H9 (cell line): ENCODE data around the gene ARCN1. TPM values are rescaled to one million over a fixed set of nuclear protein-coding genes. Genes with fewer than 3 reads are reported as not detected.

Source experiments
- DNase-seq: peaks from one replicate; pipeline ENCODE4 v3.0.0-alpha.2; 2017
- H2AFZ ChIP-seq: one replicate; pipeline ENCODE4 v1.6.1; 2013; ENCODE audit warnings: mild to moderate bottlenecking, low read length, control low read depth, moderate library complexity
- H2AK5ac ChIP-seq: 2 replicates; pipeline ENCODE4 v1.6.1; 2013; ENCODE audit warnings: low read length, control low read depth, mixed read lengths; ENCODE audit not compliant: insufficient read length
- H2BK120ac ChIP-seq: one replicate; pipeline ENCODE4 v1.6.1; 2013; ENCODE audit warnings: low read depth, mild to moderate bottlenecking, low read length, control low read depth, inconsistent platforms; ENCODE audit not compliant: poor library complexity, severe bottlenecking
- H2BK12ac ChIP-seq: 2 replicates; pipeline ENCODE4 v1.6.1; 2013; ENCODE audit warnings: low read length, control low read depth, mixed read lengths, low read depth; ENCODE audit not compliant: insufficient read length
- H2BK15ac ChIP-seq: 2 replicates; pipeline ENCODE4 v1.6.1; 2013; ENCODE audit warnings: low read depth, low read length, control low read depth
- H2BK20ac ChIP-seq: one replicate; pipeline ENCODE4 v1.6.1; 2013; ENCODE audit warnings: low read depth, mild to moderate bottlenecking, low read length, control low read depth, inconsistent platforms; ENCODE audit not compliant: poor library complexity, severe bottlenecking
- H2BK5ac ChIP-seq: 2 replicates; pipeline ENCODE4 v1.6.1; 2013; ENCODE audit warnings: low read length, control low read depth, mixed read lengths; ENCODE audit not compliant: insufficient read length
- H3K14ac ChIP-seq: 2 replicates; pipeline ENCODE4 v1.6.1; 2013; ENCODE audit warnings: low read length, control low read depth; ENCODE audit not compliant: insufficient read depth
- H3K18ac ChIP-seq: 2 replicates; pipeline ENCODE4 v1.6.1; 2013; ENCODE audit warnings: low read depth, mild to moderate bottlenecking, mixed read lengths, low read length, control low read depth; ENCODE audit not compliant: insufficient read length
- H3K23ac ChIP-seq: 2 replicates; pipeline ENCODE4 v1.6.1; 2013; ENCODE audit warnings: low read length, control low read depth, mixed read lengths, low read depth; ENCODE audit not compliant: insufficient read length
- H3K23me2 ChIP-seq: 2 replicates; pipeline ENCODE4 v1.6.1; 2013; ENCODE audit warnings: low read depth, mild to moderate bottlenecking, mixed read lengths, low read length, control low read depth; ENCODE audit not compliant: insufficient read length, poor library complexity, severe bottlenecking
- H3K27ac ChIP-seq: 2 replicates; pipeline ENCODE4 v1.5.1; 2013; ENCODE audit warnings: low read length, control low read depth, mixed read lengths, low read depth; ENCODE audit not compliant: insufficient read length
- H3K27me3 ChIP-seq: 2 replicates; pipeline ENCODE4 v1.6.1; 2013; ENCODE audit warnings: low read length, control low read depth, inconsistent platforms; ENCODE audit not compliant: insufficient read depth
- H3K4ac ChIP-seq: 2 replicates; pipeline ENCODE4 v1.6.1; 2013; ENCODE audit warnings: low read depth, mild to moderate bottlenecking, control low read depth, inconsistent platforms, low read length, moderate library complexity
- H3K4me1 ChIP-seq: 2 replicates; pipeline ENCODE4 v1.6.1; 2013; ENCODE audit warnings: low read length, control low read depth, inconsistent platforms; ENCODE audit not compliant: insufficient read depth
- H3K4me2 ChIP-seq: 2 replicates; pipeline ENCODE4 v1.6.1; 2013; ENCODE audit warnings: low read length, control low read depth, mixed read lengths; ENCODE audit not compliant: insufficient read length, insufficient read depth
- H3K56ac ChIP-seq: 2 replicates; pipeline ENCODE4 v1.6.1; 2013; ENCODE audit warnings: low read depth, mild to moderate bottlenecking, mixed read lengths, low read length, control low read depth; ENCODE audit not compliant: insufficient read length
- H3K79me1 ChIP-seq: 2 replicates; pipeline ENCODE4 v1.6.1; 2013; ENCODE audit warnings: low read depth, mild to moderate bottlenecking, moderate library complexity, low read length, control low read depth, inconsistent platforms; ENCODE audit not compliant: insufficient read depth, poor library complexity, severe bottlenecking
- H3K79me2 ChIP-seq: 2 replicates; pipeline ENCODE4 v1.6.1; 2013; ENCODE audit warnings: low read length, control low read depth, inconsistent platforms; ENCODE audit not compliant: insufficient read depth
- H3K9ac ChIP-seq: 2 replicates; pipeline ENCODE4 v1.6.1; 2013; ENCODE audit warnings: low read length, control low read depth, mixed read lengths; ENCODE audit not compliant: insufficient read length; ENCODE audit errors: extremely low read depth
- H3K9me3 ChIP-seq: one replicate; pipeline ENCODE4 v1.6.1; 2013; ENCODE audit warnings: low read depth, low read length, inconsistent platforms; ENCODE audit not compliant: control insufficient read depth
- H3T11ph ChIP-seq: one replicate; pipeline ENCODE4 v1.6.1; 2013; ENCODE audit warnings: mild to moderate bottlenecking, low read length, control low read depth, inconsistent platforms
- H4K20me1 ChIP-seq: one replicate; pipeline ENCODE4 v1.6.1; 2013; ENCODE audit not compliant: control insufficient read depth, insufficient read length, insufficient read depth
- H4K5ac ChIP-seq: 2 replicates; pipeline ENCODE4 v1.6.1; 2013; ENCODE audit warnings: low read depth, mild to moderate bottlenecking, mixed read lengths, low read length, control low read depth; ENCODE audit not compliant: insufficient read length
- H4K8ac ChIP-seq: replicated peaks from 2 replicates; pipeline ENCODE4 v1.6.1; 2013; ENCODE audit warnings: low read length, control low read depth, mixed read lengths, low read depth; ENCODE audit not compliant: insufficient read length
- H4K91ac ChIP-seq: 2 replicates; pipeline ENCODE4 v1.6.1; 2013; ENCODE audit warnings: low read depth, mild to moderate bottlenecking, moderate library complexity, mixed read lengths, low read length, control low read depth; ENCODE audit not compliant: insufficient read length
- H3K27ac Mint-ChIP-seq, 3 experiments: 2 replicates in 2 of 3; 3 replicates in 1 of 3; pipeline ENCODE4 v1.8.0; 2020 to 2021; ENCODE audit warnings: mixed read lengths in 3 of 3, mild to moderate bottlenecking in 1 of 3, moderate library complexity in 1 of 3
- H3K27me3 Mint-ChIP-seq: 2 replicates; pipeline ENCODE4 v1.8.0; 2021; ENCODE audit warnings: low read depth, mild to moderate bottlenecking, moderate library complexity, mixed read lengths
- H3K36me3 Mint-ChIP-seq, 3 experiments: 2 replicates in 2 of 3; 3 replicates in 1 of 3; pipeline ENCODE4 v1.8.0; 2020 to 2021; ENCODE audit warnings: low read depth in 3 of 3, mixed read lengths in 3 of 3; ENCODE audit not compliant: insufficient read depth in 1 of 3
- H3K4me1 Mint-ChIP-seq, 2 experiments: 2 replicates each; pipeline ENCODE4 v1.8.0; 2020; ENCODE audit warnings: mixed read lengths in 2 of 2
- H3K4me3 Mint-ChIP-seq, 2 experiments: 2 replicates in 1 of 2; 3 replicates in 1 of 2; pipeline ENCODE4 v1.8.0; 2020 to 2021; ENCODE audit warnings: mild to moderate bottlenecking in 2 of 2, mixed read lengths in 2 of 2, moderate library complexity in 1 of 2
- H3K9me3 Mint-ChIP-seq, 2 experiments: 2 replicates in 1 of 2; 3 replicates in 1 of 2; pipeline ENCODE4 v1.8.0; 2020; ENCODE audit warnings: mild to moderate bottlenecking in 2 of 2, mixed read lengths in 2 of 2, moderate library complexity in 1 of 2
- CTCF ChIP-seq: fragments of 200-600 bp; sonication (generic); conservative IDR thresholded peaks from 3 replicates; pipeline ENCODE4 v1.8.0; 2021; ENCODE audit warnings: antibody characterized with exemption, mild to moderate bottlenecking
- WGBS: extraction: QIAGEN DNeasy Blood & Tissue Kit; methylation state at CpG from one replicate; pipeline ENCODE4 v1.1.7; 2013; ENCODE audit warnings: missing lambda C conversion rate, low lambda C conversion rate, mixed read lengths; ENCODE audit not compliant: insufficient read length; ENCODE audit errors: extremely low coverage; 5-methylcytosine and 5-hydroxymethylcytosine counted together
- total RNA-seq: library from RNA; stranded (reverse); gene quantifications from 2 replicates; pipeline ENCODE4 v1.2.1, GENCODE V29; 2021

ARCN1 gene
- total RNA-seq, 1 experiment from 2014 or later: 152 TPM

GRCh38 chr11:118530180-118530682, 42.0 kb upstream of the ARCN1 start:
- Mint-ChIP-seq H3K9me3 (no peaks in the 10 kb centered on the region), H3K36me3 (peaks cover 0 to 5% (median 4%) of the 10 kb centered on the region in 3 experiments; a peak in 4 of 7 replicates), H3K4me1 (peaks cover 38% of the 10 kb centered on the region in 2 experiments), H3K4me3 (peak overlapping the region; percentile 86 to 97), H3K27me3 (peaks cover 5% of the 10 kb centered on the region; the same call in 1 of the 2 replicates), H3K27ac (no peak overlapping the region)
- Histone ChIP-seq H3K79me2 (no peaks in the 10 kb centered on the region), H3K23me2 (peaks cover 10% of the 10 kb centered on the region), H3K9me3 (no peaks in the 10 kb centered on the region), H3K4me1 (no peaks in the 10 kb centered on the region; the same call in 1 of the 2 replicates), H4K20me1 (no peaks in the 10 kb centered on the region), H3K4ac (no peak overlapping the region), H3K56ac (no peak overlapping the region), H3K4me2 (peak overlapping the region; percentile 93), H3K23ac (no peak overlapping the region), H3T11ph (no peak overlapping the region), H2BK12ac (no peak overlapping the region), H2BK20ac (no peak overlapping the region), H2BK120ac (no peak overlapping the region), H3K27me3 (no peaks in the 10 kb centered on the region), H3K27ac (no peak overlapping the region), H3K14ac (peak overlapping the region; percentile 13; the same call in 1 of the 2 replicates), H4K8ac (no peak overlapping the region), H2AFZ (no peak overlapping the region), H3K9ac (peak overlapping the region; percentile 46), H2AK5ac (no peak overlapping the region), H3K79me1 (no peaks in the 10 kb centered on the region), H2BK5ac (no peak overlapping the region), H4K5ac (no peak overlapping the region), H3K18ac (no peak overlapping the region), H4K91ac (no peak overlapping the region), H2BK15ac (no peak overlapping the region)
- no peak for DNase-seq
- no CpG with 5 or more reads among the region's 31 CpGs for WGBS
- TF ChIP-seq CTCF: no peak
